HepG2 (cell line): ENCODE data around the gene HS2ST1. TPM values are rescaled to one million over a fixed set of nuclear protein-coding genes. Genes with fewer than 3 reads are reported as not detected.

Experiments used
- ATAC-seq: fragments of 200-7000 bp; cut with Tn5 transposase; 3 replicates; pipeline ENCODE4 v1.9.1; 2020; ENCODE audit warnings: mild to moderate bottlenecking, moderate library complexity
- BruUV-seq: library from RNA; stranded (reverse); fragments of 400-500 nt; replicated peaks from 2 replicates; lab custom pipeline; 2021; lab: Mats Ljungman, UMichigan
- CTCF ChIA-PET: fragments of 300-600 bp; formaldehyde crosslinking; extraction: SDS; loops from one replicate; lab custom pipeline; 2021; ENCODE audit warnings: low total read pairs, inconsistent platforms, low intra/inter-chr PET ratio; lab: Yijun Ruan, JAX
- POLR2A ChIA-PET: fragments of 350-600 bp; sonication (Branson Sonifier 250); formaldehyde crosslinking; loops from one replicate; lab custom pipeline; 2020; ENCODE audit warnings: antibody characterized with exemption, inconsistent platforms; lab: Yijun Ruan, JAX
- DNase-seq: peaks from one replicate; pipeline ENCODE4 v3.0.0-alpha.2; 2015; ENCODE audit warnings: low spot score
- FAIRE-seq: peaks from 3 replicates; lab custom pipeline; 2011; peaks lifted over from hg19 to GRCh38; lab: Jason Lieb, UNC
- H2AFZ ChIP-seq: one replicate; pipeline ENCODE4 v1.6.1; 2011; ENCODE audit warnings: low read length, inconsistent platforms
- H3K27ac ChIP-seq: fragments of 300-600 bp; 3 replicates; pipeline ENCODE4 v1.8.0; 2011; ENCODE audit warnings: mixed run types, mild to moderate bottlenecking, mixed read lengths, low read length, inconsistent platforms; ENCODE audit not compliant: insufficient read depth; ENCODE audit errors: extremely low read length
- H3K27me3 ChIP-seq, 2 experiments: fragments of 200-600 bp in 1 of 2; 2 replicates in 1 of 2; 3 replicates in 1 of 2; pipeline versions ENCODE4 v1.6.0 to v1.8.0; 2011; ENCODE audit warnings: low read length in 2 of 2, mild to moderate bottlenecking in 2 of 2, moderate library complexity in 2 of 2, inconsistent platforms in 1 of 2; ENCODE audit not compliant: insufficient read depth in 2 of 2, control insufficient read depth in 1 of 2
- H3K36me3 ChIP-seq, 2 experiments: fragments of 200-600 bp in 1 of 2; replicated peaks in 1 of 2; 2 replicates in 1 of 2; 3 replicates in 1 of 2; pipeline versions ENCODE4 v1.5.1 to v1.8.0; 2011; ENCODE audit warnings: low read length in 2 of 2, inconsistent platforms in 1 of 2; ENCODE audit not compliant: insufficient read depth in 2 of 2, control insufficient read depth in 1 of 2
- H3K4me1 ChIP-seq: 2 replicates; pipeline ENCODE4 v1.5.1; 2012; ENCODE audit warnings: low read length, inconsistent platforms; ENCODE audit not compliant: insufficient read depth
- H3K4me2 ChIP-seq: 2 replicates; pipeline ENCODE4 v1.6.0; 2011; ENCODE audit warnings: low read depth, low read length, inconsistent platforms
- H3K4me3 ChIP-seq, 3 experiments: fragments of 200-600 bp in 1 of 3; sonication (generic), shearing (Covaris generic) in 1 of 3; replicated peaks in 1 of 3; 2 replicates each; pipeline ENCODE4 v1.5.1; 2011 to 2016; ENCODE audit warnings: low read length in 3 of 3, inconsistent platforms in 2 of 3, low read depth in 2 of 3, mild to moderate bottlenecking in 2 of 3, control low read depth in 1 of 3, mixed read lengths in 1 of 3; ENCODE audit not compliant: insufficient read depth in 1 of 3
- H3K79me2 ChIP-seq: one replicate; pipeline ENCODE4 v1.6.1; 2011; ENCODE audit warnings: low read length, inconsistent platforms; ENCODE audit not compliant: insufficient read depth
- H3K9ac ChIP-seq: 2 replicates; pipeline ENCODE4 v1.6.0; 2011; ENCODE audit warnings: mild to moderate bottlenecking, low read depth, low read length, inconsistent platforms; ENCODE audit not compliant: insufficient read depth
- H3K9me3 ChIP-seq: 2 replicates; pipeline ENCODE4 v1.5.1; 2012; ENCODE audit warnings: mild to moderate bottlenecking, low read length
- H4K20me1 ChIP-seq: 2 replicates; pipeline ENCODE4 v1.6.0; 2011; ENCODE audit warnings: inconsistent platforms, mild to moderate bottlenecking, low read length, moderate library complexity; ENCODE audit not compliant: insufficient read depth
- ATF7 ChIP-seq, 2 experiments: fragments of 450-650 bp in 1 of 2; sonication (generic) in 1 of 2; formaldehyde crosslinking in 1 of 2; IDR thresholded peaks; 2 replicates each; pipeline versions ENCODE4 v1.4.0 to v1.6.1; 2016 to 2020; ENCODE audit warnings: antibody characterized with exemption in 1 of 2, mild to moderate bottlenecking in 1 of 2, missing genetic modification reagents in 1 of 2
- CC2D1A ChIP-seq: sonication (generic); formaldehyde crosslinking; IDR thresholded peaks from 2 replicates; pipeline ENCODE4 v1.8.1; 2023; ENCODE audit warnings: mild to moderate bottlenecking, missing genetic modification reagents
- FOXO1 ChIP-seq: sonication (generic); formaldehyde crosslinking; IDR thresholded peaks from 2 replicates; pipeline ENCODE4 v1.4.0; 2020; ENCODE audit warnings: missing genetic modification reagents
- MEF2D ChIP-seq: sonication (generic); formaldehyde crosslinking; IDR thresholded peaks from 2 replicates; pipeline ENCODE4 v1.5.1; 2020; ENCODE audit warnings: mild to moderate bottlenecking, missing genetic modification reagents
- SNRNP70 ChIP-seq: fragments of 200-400 bp; formaldehyde crosslinking; IDR thresholded peaks from 2 replicates; pipeline ENCODE4 v1.6.1; 2017; ENCODE audit warnings: mild to moderate bottlenecking, low read depth, low read length, moderate library complexity
- ZNF296 ChIP-seq: sonication (generic); formaldehyde crosslinking; conservative IDR thresholded peaks from 2 replicates; pipeline ENCODE4 v1.5.0; 2020; ENCODE audit warnings: mild to moderate bottlenecking, missing genetic modification reagents
- WGBS: methylation state at CpG from one replicate; pipeline ENCODE4 v1.1.6; 2017; ENCODE audit warnings: low lambda C conversion rate; 5-methylcytosine and 5-hydroxymethylcytosine counted together
- in situ Hi-C: cut with HindIII; loops from 2 replicates; pipeline ENCODE4 v1.10.0; 2017; ENCODE audit warnings: low pct_unique_long_range_greater_than_20kb; ENCODE audit not compliant: extremely low pct_ligation_motif_present
- intact Hi-C: fragments of 100-400 bp; cut with micrococcal nuclease; formaldehyde crosslinking; loops from one replicate; pipeline ENCODE4 v1.10.0; 2022; ENCODE audit not compliant: unreplicated experiment
- polyA plus RNA-seq, 8 experiments: library from polyadenylated mRNA; depleted of rRNA in 3 of 8; stranded (reverse) in 7 of 8; unstranded in 1 of 8; fragments of >200 nt; fragmentation: Illumina TruSeq in 4 of 8; extraction: Trizol in 4 of 8; gene quantifications; 2 replicates each; pipeline versions ENCODE4 v1.2.1 to v1.2.3, GENCODE V29; 2011 to 2016; ENCODE audit warnings: low read depth in 4 of 8, missing spikeins in 1 of 8, mixed read lengths in 1 of 8; ENCODE audit not compliant: insufficient read depth in 1 of 8
- total RNA-seq, 5 experiments: library from RNA; depleted of rRNA; stranded (reverse); fragments of >200 nt; fragmentation: Illumina TruSeq; extraction: Trizol; gene quantifications; 2 replicates each; pipeline ENCODE4 v1.2.3, GENCODE V29; 2016; ENCODE audit warnings: low read depth in 1 of 5

The HS2ST1 gene
- total and polyA plus RNA-seq, 2 of the 13 experiments (the other 11 are each of a cell fraction or from before 2014, with no cell fraction given) = 22.1 to 58.7 TPM

GRCh38 chr1:87044424-87044823 is 130.0 kb downstream of the HS2ST1 start:
- H3K9me3 ChIP-seq = peaks cover 12% of the 10 kb centered on the region
- H3K36me3 ChIP-seq = no peaks in the 10 kb centered on the region
- peaks cover 28% of the 10 kb centered on the region for H3K79me2 ChIP-seq
- TF ChIP-seq SNRNP70 = no peak
- no peak for TF ChIP-seq MEF2D (CRISPR knock-in tag)
- DNase-seq (no peak), FAIRE-seq (no peak), ATAC-seq (no peak)
- no peaks in the 10 kb centered on the region for H4K20me1 ChIP-seq
- H3K27me3 ChIP-seq = no peaks in the 10 kb centered on the region
- no peak overlapping the region for H2AFZ ChIP-seq
- H3K4me2 ChIP-seq = no peak overlapping the region
- ChIA-PET CTCF (no interaction called here), POLR2A (no interaction called here)
- H3K4me1 ChIP-seq = no peaks in the 10 kb centered on the region
- intact Hi-C loops = no loop called here
- BruUV-seq = no TSS peak
- in situ Hi-C loops = no loop called here
- no peak overlapping the region for H3K9ac ChIP-seq
- H3K4me3 ChIP-seq = no peak overlapping the region
- no peak overlapping the region for H3K27ac ChIP-seq

GRCh38 chr1:87044840-87045239 is 130.4 kb downstream of the HS2ST1 start:
- Histone ChIP-seq H3K79me2 (peaks cover 29% of the 10 kb centered on the region), H3K27ac (no peak overlapping the region), H3K4me2 (no peak overlapping the region), H3K36me3 (no peaks in the 10 kb centered on the region), H3K9me3 (peaks cover 12% of the 10 kb centered on the region), H3K9ac (no peak overlapping the region), H3K27me3 (no peaks in the 10 kb centered on the region), H3K4me3 (no peak overlapping the region), H3K4me1 (no peaks in the 10 kb centered on the region), H4K20me1 (no peaks in the 10 kb centered on the region), H2AFZ (no peak overlapping the region)
- TF ChIP-seq ZNF296 (CRISPR knock-in tag) (no peak), CC2D1A (no peak), ATF7 (IDR thresholded peaks at IDR 0.05) (peak; percentile 61), ATF7 (CRISPR knock-in tag; IDR thresholded peaks at IDR 0.05) (no peak), FOXO1 (CRISPR knock-in tag) (no peak)
- CTCF ChIA-PET = no interaction called here
- WGBS = 99% methylated on average over 5 of the region's 5 CpGs
- DNase-seq = no peak
- no peak for ATAC-seq
- FAIRE-seq = no peak
- in situ Hi-C loops (no loop called here), intact Hi-C loops (no loop called here)
- BruUV-seq = no TSS peak
- POLR2A ChIA-PET = no interaction called here
